Activated CD4-positive, alpha-beta T cell treated with anti-CD3 and anti-CD28 coated beads for 4 hours (primary cell): Measurements from ENCODE around the gene SPAG16.
"Not testable (repeated sequence)": the region's sequence is repeated elsewhere in the genome, so short reads cannot be mapped to it uniquely, and the experiment has no call there.

Source experiments
- DNase-seq, 2 donors: peaks; one replicate each; pipeline ENCODE4 v3.0.0-alpha.2; 2020

The SPAG16 gene

GRCh38 chr2:213718411-213718810 lies 434.1 kb downstream of the SPAG16 start:
- not testable (repeated sequence) for DNase-seq

- no peak for DNase-seq
Measured at GRCh38 chr2:213722565-213722964, 438.3 kb downstream of the SPAG16 start.

GRCh38 chr2:213723041-213723560 lies 438.8 kb downstream of the SPAG16 start:
- no peak for DNase-seq

- DNase-seq = no peak
Measured at GRCh38 chr2:213723707-213724106, 439.4 kb downstream of the SPAG16 start.

- DNase-seq = no peak
Measured at GRCh38 chr2:213726101-213726500, 441.8 kb downstream of the SPAG16 start.

- no peak for DNase-seq
Measured at GRCh38 chr2:213733893-213734292, 449.6 kb downstream of the SPAG16 start.

GRCh38 chr2:213740453-213740852 lies 456.2 kb downstream of the SPAG16 start:
- no peak for DNase-seq

GRCh38 chr2:213751446-213751845 lies 467.2 kb downstream of the SPAG16 start:
- no peak for DNase-seq

- no peak for DNase-seq
Measured at GRCh38 chr2:213752575-213752974, 468.3 kb downstream of the SPAG16 start.

GRCh38 chr2:213757525-213757924 lies 473.3 kb downstream of the SPAG16 start:
- DNase-seq = no peak

GRCh38 chr2:213763354-213763753 lies 479.1 kb downstream of the SPAG16 start:
- no peak for DNase-seq

- DNase-seq = no peak
Measured at GRCh38 chr2:213763963-213764362, 479.7 kb downstream of the SPAG16 start.

GRCh38 chr2:213764849-213765248 lies 480.6 kb downstream of the SPAG16 start:
- no peak for DNase-seq

GRCh38 chr2:213766062-213766461 lies 481.8 kb downstream of the SPAG16 start:
- no peak for DNase-seq

GRCh38 chr2:213766465-213766901 lies 482.2 kb downstream of the SPAG16 start:
- no peak for DNase-seq

- no peak for DNase-seq
Measured at GRCh38 chr2:213787869-213788268, 503.6 kb downstream of the SPAG16 start.

GRCh38 chr2:213789940-213790339 lies 505.7 kb downstream of the SPAG16 start:
- DNase-seq = no peak

- no peak for DNase-seq
Measured at GRCh38 chr2:213792045-213792444, 507.8 kb downstream of the SPAG16 start.

- no peak for DNase-seq
Measured at GRCh38 chr2:213806125-213806726, 522.0 kb downstream of the SPAG16 start.

- no peak for DNase-seq
Measured at GRCh38 chr2:213816583-213816982, 532.3 kb downstream of the SPAG16 start.

GRCh38 chr2:213818436-213818835 lies 534.2 kb downstream of the SPAG16 start:
- DNase-seq = no peak

GRCh38 chr2:213834331-213834730 lies 550.1 kb downstream of the SPAG16 start:
- no peak for DNase-seq

GRCh38 chr2:213834746-213835145 lies 550.5 kb downstream of the SPAG16 start:
- no peak for DNase-seq

- no peak for DNase-seq
Measured at GRCh38 chr2:213846856-213847255, 562.6 kb downstream of the SPAG16 start.

GRCh38 chr2:213847316-213847715 lies 563.1 kb downstream of the SPAG16 start:
- no peak for DNase-seq
